Stimulated activated CD4-positive, alpha-beta T cell treated with anti-CD3 and anti-CD28 coated beads, Interleukin-15, amount 100 ng/mL, for 24 hours (primary cell): ENCODE measurements around the gene BAZ1B.
"Not testable (repeated sequence)": the region's sequence is repeated elsewhere in the genome, so short reads cannot be mapped to it uniquely, and the experiment has no call there.

Experiments
- DNase-seq: peaks from one replicate; pipeline ENCODE4 v3.0.0-alpha.2; 2020

The BAZ1B gene

DNA sequence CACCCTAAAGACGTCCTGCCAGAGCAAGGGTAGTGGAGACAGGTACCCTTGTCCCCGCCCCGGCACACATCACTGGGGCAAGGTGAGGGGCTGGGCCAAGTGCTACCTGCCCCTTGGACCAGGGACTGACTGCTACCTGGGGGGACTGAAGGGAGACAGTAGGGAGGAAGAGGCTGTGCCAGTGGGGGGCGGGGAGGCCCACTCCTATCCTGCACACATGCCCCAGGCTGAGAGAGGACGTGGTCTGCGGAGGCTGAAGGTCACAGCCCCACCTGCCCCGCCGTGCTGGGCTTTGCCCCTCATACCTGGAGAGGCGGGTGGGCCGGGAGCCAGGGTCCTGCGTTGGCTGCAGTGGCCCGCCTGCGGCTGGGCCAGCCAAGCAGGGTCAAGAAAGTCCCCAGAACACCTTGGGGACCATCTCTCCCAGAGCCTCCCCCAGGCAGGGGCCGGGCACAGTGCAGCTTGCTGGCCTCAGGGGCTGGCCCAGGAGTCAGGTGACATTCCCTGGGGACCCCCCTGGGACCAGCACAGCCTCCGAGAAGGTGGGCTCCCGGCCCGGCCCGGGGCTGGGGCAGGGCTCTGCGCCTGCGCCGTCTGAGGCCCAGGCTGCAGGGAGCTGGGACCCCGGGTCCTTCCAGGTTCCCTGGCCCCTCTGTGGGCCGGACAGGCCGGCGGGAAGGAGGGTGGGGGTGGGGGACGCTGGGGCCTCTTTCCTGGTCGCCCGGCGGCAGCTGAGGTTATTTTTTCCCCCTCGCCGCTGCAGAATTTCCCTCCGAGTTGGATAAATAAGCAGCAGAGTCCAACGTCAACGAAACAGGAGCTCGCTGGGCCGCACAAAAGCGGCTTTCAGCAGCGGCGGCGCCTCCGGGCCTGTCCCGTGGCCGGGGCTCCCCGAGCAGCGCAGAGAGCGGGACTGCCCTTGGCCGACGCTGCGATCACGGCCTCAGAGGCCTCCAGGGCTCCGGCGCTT lies 98.3 kb downstream of the BAZ1B start:
- no peak for DNase-seq

DNA sequence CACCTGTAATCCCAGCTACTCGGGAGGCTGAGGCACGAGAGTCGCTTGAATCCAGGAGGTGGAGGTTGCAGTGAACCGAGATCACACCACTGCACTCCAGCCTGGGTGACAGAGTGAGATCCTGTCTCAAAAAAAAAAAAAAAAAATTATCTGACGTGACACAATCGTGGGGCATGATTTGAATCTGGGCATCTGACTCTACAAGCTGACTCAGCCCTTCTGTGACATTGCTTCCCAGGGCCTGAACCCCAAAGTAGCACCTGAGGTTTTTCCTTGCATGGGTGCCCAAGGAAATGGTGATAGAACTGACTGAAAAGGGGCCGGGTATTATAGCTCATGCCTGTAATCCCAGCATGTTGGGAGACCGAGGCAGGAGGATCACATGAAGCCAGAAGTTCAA lies 101.5 kb downstream of the BAZ1B start:
- not testable (repeated sequence) for DNase-seq

DNA sequence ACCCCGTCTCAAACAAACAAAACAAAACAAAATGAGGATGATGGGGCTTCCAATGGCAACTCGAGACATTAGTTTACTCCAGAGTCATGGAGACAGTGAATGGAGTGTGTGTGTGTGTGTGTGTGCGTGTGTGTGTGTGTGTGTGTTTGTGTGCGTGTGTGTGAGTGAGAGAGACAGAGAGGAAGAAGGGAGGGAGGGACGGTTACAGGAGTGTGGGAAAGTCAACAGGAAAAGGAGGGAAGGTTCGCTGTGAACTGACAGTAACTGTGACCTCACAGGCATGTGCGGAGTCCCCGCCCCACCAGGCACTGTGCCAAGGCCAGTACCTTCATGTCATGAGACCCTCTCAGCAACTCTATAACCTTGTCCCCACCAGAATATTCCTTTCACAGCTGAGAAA lies 102.1 kb downstream of the BAZ1B start:
- DNase-seq = not testable (repeated sequence)

DNA sequence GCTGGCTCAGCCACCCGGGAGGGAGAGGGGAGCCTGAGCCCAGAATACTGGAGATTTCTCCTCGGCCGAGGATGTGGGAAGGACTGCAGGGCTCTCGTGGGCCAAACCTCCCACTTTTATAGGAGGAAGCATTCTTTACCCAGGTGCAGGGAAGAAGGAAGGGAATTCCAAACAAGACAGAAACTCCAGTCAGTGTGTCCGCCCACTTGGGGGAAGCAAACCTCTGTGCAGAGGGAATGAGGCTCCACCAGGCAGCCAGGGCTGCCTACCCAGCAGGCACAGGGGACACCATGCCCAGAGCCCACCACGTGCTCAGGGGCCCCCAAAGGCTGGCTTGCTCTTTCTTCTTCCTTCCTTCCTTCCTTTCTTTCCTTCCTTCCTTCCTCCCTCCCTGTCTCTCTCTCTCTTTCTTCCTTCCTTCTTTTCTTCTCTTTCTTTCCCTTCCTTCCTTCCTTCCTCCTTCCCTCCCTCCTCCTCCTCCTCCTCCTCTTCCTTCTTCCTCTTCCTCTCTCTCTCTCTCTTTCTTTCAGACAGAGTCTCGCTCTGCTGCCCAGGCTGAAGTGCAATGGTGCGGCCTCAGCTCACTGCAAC lies 103.9 kb downstream of the BAZ1B start:
- no peak for DNase-seq

DNA sequence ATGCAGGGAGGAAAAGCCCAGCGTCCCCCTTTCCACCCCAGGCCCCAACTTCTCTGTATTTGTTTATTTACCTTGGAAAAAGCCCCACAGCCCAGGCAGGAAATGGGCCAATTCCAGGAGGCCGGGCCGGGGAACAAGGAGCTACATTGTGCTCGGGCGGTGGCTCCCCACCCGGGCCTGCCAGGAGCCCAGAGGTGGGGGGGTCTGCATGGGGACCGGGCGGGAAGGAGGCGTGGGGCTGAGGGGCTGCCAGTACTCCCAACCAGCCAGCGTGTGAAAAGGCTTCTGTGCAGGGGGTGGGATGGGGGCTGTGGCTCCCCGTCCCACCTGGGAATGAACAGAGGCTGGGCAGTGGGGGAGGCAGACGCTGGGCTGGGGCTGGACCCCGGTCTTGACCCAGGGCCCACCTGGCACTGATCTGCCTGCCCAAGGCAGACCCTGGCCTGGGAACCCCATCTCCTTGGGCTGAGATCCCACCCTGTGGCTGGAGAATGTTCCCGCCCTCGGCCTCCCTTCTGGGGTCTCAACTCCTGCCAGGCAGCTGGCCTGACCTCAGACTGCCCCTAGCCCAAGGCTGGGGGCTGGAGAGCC lies 111.5 kb downstream of the BAZ1B start:
- not testable (repeated sequence) for DNase-seq

DNA sequence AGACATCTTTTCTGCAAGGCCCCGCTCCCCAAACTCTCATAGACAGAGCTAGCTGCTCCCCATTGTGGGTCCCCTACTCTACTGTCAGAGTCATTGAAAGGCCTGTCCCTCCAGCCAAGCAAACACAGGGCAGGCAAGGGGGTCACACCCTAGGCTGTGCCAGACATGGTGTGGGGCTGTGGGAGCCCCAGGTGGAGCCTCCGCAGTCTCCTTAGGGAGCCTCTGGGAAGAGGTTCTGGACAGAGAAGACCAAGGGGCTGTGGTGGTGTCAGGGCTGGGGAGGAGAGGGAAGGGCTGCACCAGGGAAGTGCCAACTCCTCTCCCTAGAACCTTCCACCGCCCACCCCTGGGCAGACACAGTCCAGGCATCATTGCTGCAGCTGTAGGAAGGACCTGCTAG lies 117.2 kb downstream of the BAZ1B start:
- not testable (repeated sequence) for DNase-seq

DNA sequence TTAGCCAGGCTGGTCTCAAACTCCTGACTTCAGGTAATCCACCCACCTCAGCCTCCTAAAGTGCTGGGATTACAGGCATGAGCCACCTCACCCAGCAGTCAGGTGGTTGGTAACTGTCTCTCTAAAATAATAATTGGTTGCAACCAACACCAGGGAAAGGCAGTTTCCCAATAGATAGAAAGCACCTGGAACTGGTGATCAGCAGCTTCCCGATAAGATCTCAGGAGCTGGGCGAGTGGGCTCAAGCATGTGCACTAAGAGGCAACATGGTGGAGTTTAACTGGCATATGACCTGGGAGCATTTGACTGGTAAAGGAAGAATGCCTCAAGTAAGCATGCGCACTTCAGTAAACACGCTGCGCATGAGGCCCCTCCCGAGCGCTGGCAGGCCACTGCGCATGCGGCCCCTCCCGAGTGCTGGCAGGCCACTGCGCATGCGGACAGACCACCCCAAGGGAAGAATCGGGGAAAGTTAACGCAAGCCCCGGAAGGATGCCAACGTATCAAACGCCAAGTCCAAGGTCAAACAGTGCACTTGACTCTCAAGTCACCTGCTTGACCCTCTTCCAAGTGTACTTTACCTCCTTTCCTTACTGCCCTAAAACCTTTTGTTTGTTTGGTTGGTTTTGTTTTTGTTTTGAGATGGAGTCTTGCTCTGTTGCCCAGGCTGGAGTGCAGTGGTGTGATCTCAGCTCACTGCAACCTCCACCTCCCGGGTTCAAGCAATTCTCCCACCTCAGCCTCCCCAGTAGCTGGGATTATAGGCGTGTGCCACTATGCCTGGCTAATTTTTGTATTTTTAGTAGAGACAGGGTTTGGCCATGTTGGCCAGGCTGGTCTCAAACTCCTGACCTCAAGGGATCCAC lies 122.7 kb downstream of the BAZ1B start:
- peak; percentile 81 for DNase-seq

DNA sequence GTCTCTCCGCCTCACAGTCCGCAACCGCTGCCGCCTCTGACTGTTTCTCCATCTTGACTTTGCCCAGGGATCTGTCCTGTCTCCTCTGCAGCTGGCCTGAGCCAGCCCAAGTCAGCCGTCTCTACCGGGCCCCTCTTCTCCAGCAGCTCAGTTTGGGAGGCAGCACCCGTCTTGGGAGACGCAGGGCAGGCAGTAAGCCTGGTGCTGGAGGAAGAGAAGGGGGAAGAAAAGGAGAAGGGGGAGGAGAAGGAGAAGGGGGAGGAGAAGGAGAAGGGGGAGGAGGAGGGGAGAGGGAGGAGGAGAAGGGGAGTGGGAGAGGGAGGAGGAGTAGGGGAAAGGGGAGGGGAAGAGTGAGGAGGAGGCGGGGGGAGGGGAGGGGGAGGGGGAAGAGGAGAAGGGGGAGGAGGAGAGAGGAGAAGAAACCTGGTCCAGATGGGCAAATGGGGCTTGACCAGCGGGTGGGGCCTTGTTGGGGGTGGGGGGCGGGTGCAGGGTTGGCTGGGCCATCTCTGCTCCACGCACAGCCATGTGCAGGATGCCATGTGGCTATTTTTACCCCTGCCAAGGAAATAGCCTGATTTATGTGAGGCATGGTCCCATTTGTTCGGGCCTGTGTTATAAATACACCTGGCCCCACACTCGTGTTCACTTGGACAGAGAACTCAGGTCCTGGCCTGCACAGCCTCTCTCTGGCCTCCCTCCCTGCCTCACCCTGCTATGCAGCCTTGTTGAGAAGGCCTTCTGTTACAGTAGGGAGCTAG lies 124.4 kb downstream of the BAZ1B start:
- no peak for DNase-seq

DNA sequence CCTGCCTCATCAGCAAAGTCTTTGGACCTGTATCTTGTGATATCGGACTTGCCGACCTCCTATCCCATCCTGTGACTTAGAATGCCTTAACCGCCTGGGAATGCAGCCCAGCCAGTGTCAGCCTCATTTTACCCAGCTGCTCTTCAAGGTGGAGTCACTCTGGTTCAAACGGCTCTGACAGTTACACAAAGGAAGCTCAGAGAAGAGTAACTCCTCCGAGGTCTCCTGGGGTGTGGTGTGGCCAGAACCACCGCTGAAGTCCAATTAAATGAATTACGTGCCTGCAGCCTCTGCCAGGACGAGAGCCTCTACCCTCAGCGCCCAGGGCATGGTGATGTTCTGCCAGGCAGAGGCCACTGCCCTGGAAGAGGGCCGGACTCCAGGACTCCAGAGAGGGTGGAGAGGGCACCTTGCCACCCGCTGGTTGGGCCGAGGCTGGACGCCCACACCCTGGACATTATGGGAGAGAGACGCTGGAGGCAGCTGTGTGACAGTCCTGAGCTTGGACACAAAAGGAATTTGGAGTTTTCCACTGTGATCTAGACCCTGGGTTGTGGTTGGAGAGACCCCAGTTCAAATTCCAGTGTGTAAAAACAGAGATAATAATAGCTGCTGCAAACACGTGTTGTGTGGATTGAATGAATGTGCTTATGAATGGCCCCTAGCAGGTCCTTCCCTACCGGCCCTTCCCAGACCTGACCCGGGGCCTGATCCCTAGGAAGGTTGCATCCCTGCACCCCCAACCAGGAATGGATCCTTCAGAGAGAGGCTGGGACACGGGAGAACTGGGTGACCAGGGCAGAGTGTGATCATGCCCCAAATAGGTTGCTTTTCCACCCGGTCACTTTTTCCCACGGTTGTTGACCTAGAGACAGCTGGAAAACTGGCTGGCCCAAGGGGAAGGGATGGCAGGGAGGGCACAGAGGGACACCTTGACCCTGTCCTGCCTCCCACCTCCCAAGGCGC lies 126.3 kb downstream of the BAZ1B start:
- no peak for DNase-seq

DNA sequence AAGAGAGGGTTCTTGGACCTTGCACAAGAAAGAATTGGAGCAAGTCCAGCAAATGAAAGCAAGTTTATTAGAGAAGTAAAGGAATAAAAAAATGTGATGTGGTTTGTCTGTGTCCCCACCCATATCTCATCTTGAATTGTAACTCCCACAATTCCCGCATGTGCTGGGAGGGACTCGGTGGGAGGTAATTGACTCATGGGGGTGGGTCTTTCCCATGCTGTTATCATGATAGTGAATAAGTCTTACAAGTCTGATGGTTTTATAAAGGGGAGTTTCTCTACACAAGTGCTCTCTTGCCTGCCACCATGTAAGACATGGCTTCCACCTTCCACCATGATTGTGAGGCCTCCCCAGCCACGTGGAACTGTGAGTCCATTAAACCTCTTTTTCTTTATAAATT lies 127.7 kb downstream of the BAZ1B start:
- no peak for DNase-seq

DNA sequence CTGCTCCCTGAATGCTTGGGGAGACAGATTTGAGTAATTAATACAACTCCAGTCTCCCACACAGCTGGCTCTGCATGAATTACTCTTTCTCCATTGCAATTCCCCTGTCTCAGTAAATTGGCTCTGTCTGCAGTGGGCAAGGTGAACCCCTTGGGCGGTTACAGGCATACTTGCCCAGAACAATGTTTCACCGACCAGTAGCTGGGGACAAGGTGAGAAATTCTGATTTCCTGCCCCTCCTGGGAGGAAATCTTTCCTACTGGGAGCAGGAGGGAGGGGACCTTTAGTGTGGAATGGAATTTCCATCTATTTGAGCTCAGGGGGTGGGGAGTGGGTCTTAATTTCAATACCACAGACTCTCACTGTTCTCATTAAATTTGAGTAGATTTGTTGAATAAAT lies 130.7 kb downstream of the BAZ1B start:
- no peak for DNase-seq
